H9 (cell line): ENCODE measurements around the gene ASS1. TPM values are rescaled to one million over a fixed set of nuclear protein-coding genes. Genes with fewer than 3 reads are reported as not detected.
A peak's percentile ranks its signal among the peaks of the same experiment; 100 is the strongest.

Source experiments
- DNase-seq: peaks from one replicate; pipeline ENCODE4 v3.0.0-alpha.2; 2017
- H2AFZ ChIP-seq: one replicate; pipeline ENCODE4 v1.6.1; 2013; ENCODE audit warnings: mild to moderate bottlenecking, low read length, control low read depth, moderate library complexity
- H2AK5ac ChIP-seq: 2 replicates; pipeline ENCODE4 v1.6.1; 2013; ENCODE audit warnings: low read length, control low read depth, mixed read lengths; ENCODE audit not compliant: insufficient read length
- H2BK120ac ChIP-seq: one replicate; pipeline ENCODE4 v1.6.1; 2013; ENCODE audit warnings: low read depth, mild to moderate bottlenecking, low read length, control low read depth, inconsistent platforms; ENCODE audit not compliant: poor library complexity, severe bottlenecking
- H2BK12ac ChIP-seq: 2 replicates; pipeline ENCODE4 v1.6.1; 2013; ENCODE audit warnings: low read length, control low read depth, mixed read lengths, low read depth; ENCODE audit not compliant: insufficient read length
- H2BK15ac ChIP-seq: 2 replicates; pipeline ENCODE4 v1.6.1; 2013; ENCODE audit warnings: low read depth, low read length, control low read depth
- H2BK20ac ChIP-seq: one replicate; pipeline ENCODE4 v1.6.1; 2013; ENCODE audit warnings: low read depth, mild to moderate bottlenecking, low read length, control low read depth, inconsistent platforms; ENCODE audit not compliant: poor library complexity, severe bottlenecking
- H2BK5ac ChIP-seq: 2 replicates; pipeline ENCODE4 v1.6.1; 2013; ENCODE audit warnings: low read length, control low read depth, mixed read lengths; ENCODE audit not compliant: insufficient read length
- H3K14ac ChIP-seq: 2 replicates; pipeline ENCODE4 v1.6.1; 2013; ENCODE audit warnings: low read length, control low read depth; ENCODE audit not compliant: insufficient read depth
- H3K18ac ChIP-seq: 2 replicates; pipeline ENCODE4 v1.6.1; 2013; ENCODE audit warnings: low read depth, mild to moderate bottlenecking, mixed read lengths, low read length, control low read depth; ENCODE audit not compliant: insufficient read length
- H3K23ac ChIP-seq: 2 replicates; pipeline ENCODE4 v1.6.1; 2013; ENCODE audit warnings: low read length, control low read depth, mixed read lengths, low read depth; ENCODE audit not compliant: insufficient read length
- H3K23me2 ChIP-seq: 2 replicates; pipeline ENCODE4 v1.6.1; 2013; ENCODE audit warnings: low read depth, mild to moderate bottlenecking, mixed read lengths, low read length, control low read depth; ENCODE audit not compliant: insufficient read length, poor library complexity, severe bottlenecking
- H3K27ac ChIP-seq: 2 replicates; pipeline ENCODE4 v1.5.1; 2013; ENCODE audit warnings: low read length, control low read depth, mixed read lengths, low read depth; ENCODE audit not compliant: insufficient read length
- H3K27me3 ChIP-seq: 2 replicates; pipeline ENCODE4 v1.6.1; 2013; ENCODE audit warnings: low read length, control low read depth, inconsistent platforms; ENCODE audit not compliant: insufficient read depth
- H3K4ac ChIP-seq: 2 replicates; pipeline ENCODE4 v1.6.1; 2013; ENCODE audit warnings: low read depth, mild to moderate bottlenecking, control low read depth, inconsistent platforms, low read length, moderate library complexity
- H3K4me1 ChIP-seq: 2 replicates; pipeline ENCODE4 v1.6.1; 2013; ENCODE audit warnings: low read length, control low read depth, inconsistent platforms; ENCODE audit not compliant: insufficient read depth
- H3K4me2 ChIP-seq: 2 replicates; pipeline ENCODE4 v1.6.1; 2013; ENCODE audit warnings: low read length, control low read depth, mixed read lengths; ENCODE audit not compliant: insufficient read length, insufficient read depth
- H3K56ac ChIP-seq: 2 replicates; pipeline ENCODE4 v1.6.1; 2013; ENCODE audit warnings: low read depth, mild to moderate bottlenecking, mixed read lengths, low read length, control low read depth; ENCODE audit not compliant: insufficient read length
- H3K79me1 ChIP-seq: 2 replicates; pipeline ENCODE4 v1.6.1; 2013; ENCODE audit warnings: low read depth, mild to moderate bottlenecking, moderate library complexity, low read length, control low read depth, inconsistent platforms; ENCODE audit not compliant: insufficient read depth, poor library complexity, severe bottlenecking
- H3K79me2 ChIP-seq: 2 replicates; pipeline ENCODE4 v1.6.1; 2013; ENCODE audit warnings: low read length, control low read depth, inconsistent platforms; ENCODE audit not compliant: insufficient read depth
- H3K9ac ChIP-seq: 2 replicates; pipeline ENCODE4 v1.6.1; 2013; ENCODE audit warnings: low read length, control low read depth, mixed read lengths; ENCODE audit not compliant: insufficient read length; ENCODE audit errors: extremely low read depth
- H3K9me3 ChIP-seq: one replicate; pipeline ENCODE4 v1.6.1; 2013; ENCODE audit warnings: low read depth, low read length, inconsistent platforms; ENCODE audit not compliant: control insufficient read depth
- H3T11ph ChIP-seq: one replicate; pipeline ENCODE4 v1.6.1; 2013; ENCODE audit warnings: mild to moderate bottlenecking, low read length, control low read depth, inconsistent platforms
- H4K20me1 ChIP-seq: one replicate; pipeline ENCODE4 v1.6.1; 2013; ENCODE audit not compliant: control insufficient read depth, insufficient read length, insufficient read depth
- H4K5ac ChIP-seq: 2 replicates; pipeline ENCODE4 v1.6.1; 2013; ENCODE audit warnings: low read depth, mild to moderate bottlenecking, mixed read lengths, low read length, control low read depth; ENCODE audit not compliant: insufficient read length
- H4K8ac ChIP-seq: replicated peaks from 2 replicates; pipeline ENCODE4 v1.6.1; 2013; ENCODE audit warnings: low read length, control low read depth, mixed read lengths, low read depth; ENCODE audit not compliant: insufficient read length
- H4K91ac ChIP-seq: 2 replicates; pipeline ENCODE4 v1.6.1; 2013; ENCODE audit warnings: low read depth, mild to moderate bottlenecking, moderate library complexity, mixed read lengths, low read length, control low read depth; ENCODE audit not compliant: insufficient read length
- H3K27ac Mint-ChIP-seq, 3 experiments: 2 replicates in 2 of 3; 3 replicates in 1 of 3; pipeline ENCODE4 v1.8.0; 2020 to 2021; ENCODE audit warnings: mixed read lengths in 3 of 3, mild to moderate bottlenecking in 1 of 3, moderate library complexity in 1 of 3
- H3K27me3 Mint-ChIP-seq: 2 replicates; pipeline ENCODE4 v1.8.0; 2021; ENCODE audit warnings: low read depth, mild to moderate bottlenecking, moderate library complexity, mixed read lengths
- H3K36me3 Mint-ChIP-seq, 3 experiments: 2 replicates in 2 of 3; 3 replicates in 1 of 3; pipeline ENCODE4 v1.8.0; 2020 to 2021; ENCODE audit warnings: low read depth in 3 of 3, mixed read lengths in 3 of 3; ENCODE audit not compliant: insufficient read depth in 1 of 3
- H3K4me1 Mint-ChIP-seq, 2 experiments: 2 replicates each; pipeline ENCODE4 v1.8.0; 2020; ENCODE audit warnings: mixed read lengths in 2 of 2
- H3K4me3 Mint-ChIP-seq, 2 experiments: 2 replicates in 1 of 2; 3 replicates in 1 of 2; pipeline ENCODE4 v1.8.0; 2020 to 2021; ENCODE audit warnings: mild to moderate bottlenecking in 2 of 2, mixed read lengths in 2 of 2, moderate library complexity in 1 of 2
- H3K9me3 Mint-ChIP-seq, 2 experiments: 2 replicates in 1 of 2; 3 replicates in 1 of 2; pipeline ENCODE4 v1.8.0; 2020; ENCODE audit warnings: mild to moderate bottlenecking in 2 of 2, mixed read lengths in 2 of 2, moderate library complexity in 1 of 2
- WGBS: extraction: QIAGEN DNeasy Blood & Tissue Kit; methylation state at CpG from one replicate; pipeline ENCODE4 v1.1.7; 2013; ENCODE audit warnings: missing lambda C conversion rate, low lambda C conversion rate, mixed read lengths; ENCODE audit not compliant: insufficient read length; ENCODE audit errors: extremely low coverage; 5-methylcytosine and 5-hydroxymethylcytosine counted together
- total RNA-seq: library from RNA; stranded (reverse); gene quantifications from 2 replicates; pipeline ENCODE4 v1.2.1, GENCODE V29; 2021
- TF ChIP-seq, protein P1 (sequence below): fragments of 200-600 bp; sonication (generic); conservative IDR thresholded peaks from 3 replicates; pipeline ENCODE4 v1.8.0; 2021; ENCODE audit warnings: antibody characterized with exemption, mild to moderate bottlenecking

Gene ASS1
- total RNA-seq, 1 experiment from 2014 or later, result 118 TPM

DNA sequence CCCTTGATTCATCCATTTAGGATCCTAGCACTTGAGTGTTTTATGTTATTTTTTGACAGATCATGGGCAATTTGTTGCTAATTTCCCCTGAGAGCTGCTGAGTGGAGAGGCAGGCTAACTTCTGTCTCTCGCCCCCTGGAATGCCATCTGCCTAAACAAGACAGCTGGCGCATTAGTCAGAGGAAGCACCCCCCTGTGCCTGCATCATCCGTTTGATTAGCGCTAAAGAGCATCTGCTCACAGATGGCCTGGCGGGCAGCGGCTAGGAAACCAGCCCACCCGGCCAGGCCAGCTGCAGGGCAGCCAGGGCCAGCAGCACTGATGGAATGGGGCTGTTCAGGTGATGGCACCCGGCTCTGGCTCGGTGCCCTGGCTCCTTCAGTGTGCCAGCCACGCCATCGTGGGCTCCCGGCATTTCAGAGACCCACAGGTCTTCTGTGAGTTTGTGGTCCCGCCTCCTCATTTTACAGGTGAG, 22.9 kb upstream of the ASS1 start:
- H3K23ac ChIP-seq, result no peak overlapping the region
- H3K4me2 ChIP-seq, result peak overlapping the region; percentile 35
- no peak overlapping the region for H2AK5ac ChIP-seq
- H3K27ac Mint-ChIP-seq, result peak overlapping the region in 2 of 3 experiments; percentile 61 to 89; a peak in 4 of 7 replicates
- H3K56ac ChIP-seq, result no peak overlapping the region
- no peaks in the 10 kb centered on the region for H3K79me2 ChIP-seq
- peak; percentile 87 for DNase-seq
- H3K27me3 Mint-ChIP-seq, result peaks cover 9% of the 10 kb centered on the region
- TF ChIP-seq, protein P1, sequence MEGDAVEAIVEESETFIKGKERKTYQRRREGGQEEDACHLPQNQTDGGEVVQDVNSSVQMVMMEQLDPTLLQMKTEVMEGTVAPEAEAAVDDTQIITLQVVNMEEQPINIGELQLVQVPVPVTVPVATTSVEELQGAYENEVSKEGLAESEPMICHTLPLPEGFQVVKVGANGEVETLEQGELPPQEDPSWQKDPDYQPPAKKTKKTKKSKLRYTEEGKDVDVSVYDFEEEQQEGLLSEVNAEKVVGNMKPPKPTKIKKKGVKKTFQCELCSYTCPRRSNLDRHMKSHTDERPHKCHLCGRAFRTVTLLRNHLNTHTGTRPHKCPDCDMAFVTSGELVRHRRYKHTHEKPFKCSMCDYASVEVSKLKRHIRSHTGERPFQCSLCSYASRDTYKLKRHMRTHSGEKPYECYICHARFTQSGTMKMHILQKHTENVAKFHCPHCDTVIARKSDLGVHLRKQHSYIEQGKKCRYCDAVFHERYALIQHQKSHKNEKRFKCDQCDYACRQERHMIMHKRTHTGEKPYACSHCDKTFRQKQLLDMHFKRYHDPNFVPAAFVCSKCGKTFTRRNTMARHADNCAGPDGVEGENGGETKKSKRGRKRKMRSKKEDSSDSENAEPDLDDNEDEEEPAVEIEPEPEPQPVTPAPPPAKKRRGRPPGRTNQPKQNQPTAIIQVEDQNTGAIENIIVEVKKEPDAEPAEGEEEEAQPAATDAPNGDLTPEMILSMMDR, result no peak
- peaks cover 8 to 13% (median 9%) of the 10 kb centered on the region in 3 experiments for H3K36me3 Mint-ChIP-seq
- no peak overlapping the region for H3K27ac ChIP-seq
- peaks cover 5 to 6% of the 10 kb centered on the region in 2 experiments; a peak in 4 of 5 replicates for H3K9me3 Mint-ChIP-seq
- H2BK120ac ChIP-seq, result no peak overlapping the region
- H3K9me3 ChIP-seq, result no peaks in the 10 kb centered on the region
- no peaks in the 10 kb centered on the region for H3K79me1 ChIP-seq
- H3K27me3 ChIP-seq, result no peaks in the 10 kb centered on the region
- H4K5ac ChIP-seq, result no peak overlapping the region
- H3K14ac ChIP-seq, result 0 out of 2 replicates have a peak overlapping the region, but pooled peaks have one; percentile 49
- no peaks in the 10 kb centered on the region for H4K20me1 ChIP-seq
- no peak overlapping the region for H3K9ac ChIP-seq
- H4K8ac ChIP-seq, result no peak overlapping the region
- H3K4me1 ChIP-seq, result peaks cover 9% of the 10 kb centered on the region
- WGBS, result no CpG with 5 or more reads among the region's 13 CpGs
- H2BK15ac ChIP-seq, result no peak overlapping the region; the same call in 1 of the 2 replicates
- H2BK5ac ChIP-seq, result no peak overlapping the region
- no peak overlapping the region for H2BK12ac ChIP-seq
- no peak overlapping the region for H3K18ac ChIP-seq
- no peaks in the 10 kb centered on the region for H3K23me2 ChIP-seq
- H3T11ph ChIP-seq, result no peak overlapping the region
- H3K4me3 Mint-ChIP-seq, result peak overlapping the region in 1 of 2 experiments; percentile 42; a peak in 2 of 5 replicates
- no peak overlapping the region for H2BK20ac ChIP-seq
- no peak overlapping the region for H4K91ac ChIP-seq
- no peak overlapping the region for H2AFZ ChIP-seq
- no peak overlapping the region for H3K4ac ChIP-seq
- H3K4me1 Mint-ChIP-seq, result peaks cover 20 to 26% of the 10 kb centered on the region in 2 experiments
